Neuronal stem cell (in vitro differentiated cells): ENCODE data around the gene SLC22A4.

Source experiments
- DNase-seq: peaks from one replicate; pipeline ENCODE4 v3.0.0-alpha.2; 2013; ENCODE audit warnings: low spot score
- H2AFZ ChIP-seq: one replicate; pipeline ENCODE4 v1.6.1; 2013; ENCODE audit warnings: mild to moderate bottlenecking, low read length, inconsistent platforms
- H2AK5ac ChIP-seq: 2 replicates; pipeline ENCODE4 v1.6.1; 2013; ENCODE audit warnings: low read depth, mild to moderate bottlenecking, inconsistent platforms, low read length, moderate library complexity, mixed read lengths
- H2BK120ac ChIP-seq: 2 replicates; pipeline ENCODE4 v1.6.1; 2013; ENCODE audit warnings: low read depth, mild to moderate bottlenecking, inconsistent platforms, low read length, moderate library complexity, mixed read lengths
- H2BK12ac ChIP-seq: one replicate; pipeline ENCODE4 v1.6.1; 2013; ENCODE audit warnings: low read length, inconsistent platforms
- H2BK15ac ChIP-seq: 2 replicates; pipeline ENCODE4 v1.6.1; 2013; ENCODE audit warnings: mild to moderate bottlenecking, low read length, inconsistent platforms, mixed read lengths
- H2BK5ac ChIP-seq: one replicate; pipeline ENCODE4 v1.6.1; 2013; ENCODE audit warnings: inconsistent platforms, mild to moderate bottlenecking, low read length, moderate library complexity
- H3K14ac ChIP-seq: one replicate; pipeline ENCODE4 v1.6.1; 2013; ENCODE audit warnings: low read length, inconsistent platforms
- H3K18ac ChIP-seq: 2 replicates; pipeline ENCODE4 v1.6.1; 2013; ENCODE audit warnings: low read length, inconsistent platforms
- H3K23ac ChIP-seq: 2 replicates; pipeline ENCODE4 v1.6.1; 2013; ENCODE audit warnings: low read depth, mild to moderate bottlenecking, mixed read lengths, low read length, inconsistent platforms; ENCODE audit not compliant: poor library complexity
- H3K27ac ChIP-seq: replicated peaks from 3 replicates; pipeline ENCODE4 v1.5.1; 2013; ENCODE audit warnings: low read length, inconsistent platforms
- H3K27me3 ChIP-seq, 3 experiments: 2 replicates each; pipeline ENCODE4 v1.6.1; 2013; ENCODE audit warnings: low read length in 3 of 3, mild to moderate bottlenecking in 2 of 3, inconsistent platforms in 1 of 3, low read depth in 1 of 3, mixed read lengths in 1 of 3, moderate library complexity in 1 of 3; ENCODE audit not compliant: control insufficient read depth in 3 of 3, insufficient read depth in 3 of 3
- H3K36me3 ChIP-seq, 2 donors: replicated peaks in 1 of 2; 2 replicates each; pipeline ENCODE4 v1.6.1; 2013; ENCODE audit warnings: low read length in 2 of 2; ENCODE audit not compliant: control insufficient read depth in 2 of 2, insufficient read depth in 2 of 2
- H3K4ac ChIP-seq: 2 replicates; pipeline ENCODE4 v1.6.1; 2013; ENCODE audit warnings: inconsistent platforms, mild to moderate bottlenecking, low read length, moderate library complexity
- H3K4me1 ChIP-seq, 2 donors: 1 replicate in 1 of 2; 2 replicates in 1 of 2; pipeline ENCODE4 v1.6.1; 2013; ENCODE audit warnings: low read length in 2 of 2, low read depth in 1 of 2; ENCODE audit not compliant: control insufficient read depth in 2 of 2, insufficient read depth in 1 of 2
- H3K4me2 ChIP-seq: one replicate; pipeline ENCODE4 v1.6.1; 2013; ENCODE audit warnings: mild to moderate bottlenecking, low read length, inconsistent platforms; ENCODE audit not compliant: insufficient read depth, poor library complexity, severe bottlenecking
- H3K4me3 ChIP-seq, 2 donors: 2 replicates each; pipeline ENCODE4 v1.5.1; 2013; ENCODE audit warnings: low read length in 2 of 2, mild to moderate bottlenecking in 2 of 2, inconsistent platforms in 1 of 2, moderate library complexity in 1 of 2
- H3K79me1 ChIP-seq: one replicate; pipeline ENCODE4 v1.6.1; 2013; ENCODE audit warnings: low read depth, mild to moderate bottlenecking, inconsistent platforms, low read length, moderate library complexity
- H3K9ac ChIP-seq: one replicate; pipeline ENCODE4 v1.6.1; 2013; ENCODE audit warnings: mild to moderate bottlenecking, low read depth, low read length, inconsistent platforms; ENCODE audit not compliant: poor library complexity
- H3K9me3 ChIP-seq, 2 donors: replicated peaks in 1 of 2; 2 replicates each; pipeline versions ENCODE3 to v1.6.1; 2013; ENCODE audit warnings: low read length in 2 of 2, mild to moderate bottlenecking in 2 of 2, inconsistent platforms in 1 of 2, low read depth in 1 of 2, mixed read lengths in 1 of 2, moderate library complexity in 1 of 2; ENCODE audit not compliant: control insufficient read depth in 2 of 2, insufficient read depth in 1 of 2
- H4K8ac ChIP-seq: one replicate; pipeline ENCODE4 v1.6.1; 2013; ENCODE audit warnings: low read depth, mild to moderate bottlenecking, inconsistent platforms, low read length, moderate library complexity
- H4K91ac ChIP-seq: one replicate; pipeline ENCODE4 v1.6.1; 2013; ENCODE audit warnings: low read length, low read depth, mild to moderate bottlenecking, inconsistent platforms; ENCODE audit not compliant: poor library complexity
- WGBS, 2 donors: extraction: QIAGEN DNeasy Blood & Tissue Kit; methylation state at CpG; one replicate each; pipeline ENCODE4 v1.1.7; 2013; ENCODE audit warnings: missing lambda C conversion rate in 2 of 2, mixed read lengths in 1 of 2; ENCODE audit not compliant: insufficient read length in 2 of 2, insufficient replicate concordance in 1 of 2; ENCODE audit errors: extremely low coverage in 2 of 2; 5-methylcytosine and 5-hydroxymethylcytosine counted together

The SLC22A4 gene

DNA sequence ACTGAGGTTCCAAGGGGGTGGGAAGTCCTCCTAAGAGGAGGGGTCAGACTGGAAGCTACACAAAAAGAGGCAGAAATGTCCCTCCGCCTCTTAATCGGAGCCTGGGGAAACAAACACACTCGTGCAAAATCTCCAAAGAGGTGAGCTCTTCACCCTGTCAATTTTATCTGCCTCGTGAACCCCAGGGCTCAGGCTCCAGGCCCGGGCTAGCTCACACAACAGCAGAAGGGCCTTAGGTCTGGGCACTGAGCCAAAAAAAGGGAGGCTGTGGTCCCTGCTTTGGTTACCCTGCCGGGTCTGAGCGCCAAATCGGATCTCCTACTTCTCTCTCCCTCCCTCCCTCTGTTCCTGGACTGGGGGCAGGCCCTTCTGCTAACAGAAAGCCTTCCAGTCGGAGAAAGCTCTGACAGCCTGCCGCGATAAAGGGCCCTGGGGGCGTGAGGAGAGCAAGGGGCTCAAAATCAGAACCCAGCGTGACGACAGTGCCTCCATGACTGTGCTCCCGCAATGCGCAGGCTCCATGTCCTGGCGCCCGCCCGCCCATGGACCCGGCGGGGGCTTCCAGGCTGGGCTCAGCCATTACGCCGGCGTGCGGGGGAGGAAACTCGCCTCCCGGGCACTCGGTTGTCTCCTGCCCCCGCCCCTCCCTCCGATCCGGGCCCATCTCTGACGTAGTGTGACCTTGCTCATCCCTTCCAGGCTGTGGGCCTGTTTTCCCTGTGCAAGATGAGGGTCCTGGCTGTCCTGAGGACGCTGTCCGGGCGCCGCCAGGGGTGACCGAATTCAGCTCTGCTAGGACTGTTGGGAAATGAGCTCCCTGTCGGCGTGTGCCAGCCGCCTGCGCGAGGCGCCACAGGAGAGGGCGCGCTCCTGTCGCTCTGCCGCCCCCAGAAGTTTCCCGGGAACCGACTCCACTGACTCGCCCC, 865 bp upstream of the SLC22A4 start:
- Histone ChIP-seq H2AK5ac (no peak overlapping the region), H3K4me3 (peak overlapping the region; percentile 60 to 80), H3K27me3 (peaks cover 0 to 20% (median 18%) of the 10 kb centered on the region in 3 experiments), H2BK12ac (peak overlapping the region; percentile 86), H3K23ac (peak overlapping the region; percentile 58), H3K4ac (peak overlapping the region; percentile 5), H3K9me3 (no peaks in the 10 kb centered on the region), H3K14ac (no peak overlapping the region), H3K18ac (peak overlapping the region; percentile 97), H4K91ac (peak overlapping the region; percentile 6), H3K27ac (peak overlapping the region; percentile 85), H2BK120ac (peak overlapping the region; percentile 45), H2AFZ (peak overlapping the region; percentile 93), H3K4me1 (peaks cover 8 to 9% of the 10 kb centered on the region in 2 donors), H3K9ac (peak overlapping the region; percentile 96), H4K8ac (peak overlapping the region; percentile 88), H2BK15ac (peak overlapping the region; percentile 10), H3K4me2 (peak overlapping the region; percentile 98), H2BK5ac (peak overlapping the region; percentile 97), H3K79me1 (no peaks in the 10 kb centered on the region), H3K36me3 (no peaks in the 10 kb centered on the region)
- peak; percentile 76 for DNase-seq
- WGBS, 2 donors = no CpG with 5 or more reads among the region's 50 CpGs

DNA sequence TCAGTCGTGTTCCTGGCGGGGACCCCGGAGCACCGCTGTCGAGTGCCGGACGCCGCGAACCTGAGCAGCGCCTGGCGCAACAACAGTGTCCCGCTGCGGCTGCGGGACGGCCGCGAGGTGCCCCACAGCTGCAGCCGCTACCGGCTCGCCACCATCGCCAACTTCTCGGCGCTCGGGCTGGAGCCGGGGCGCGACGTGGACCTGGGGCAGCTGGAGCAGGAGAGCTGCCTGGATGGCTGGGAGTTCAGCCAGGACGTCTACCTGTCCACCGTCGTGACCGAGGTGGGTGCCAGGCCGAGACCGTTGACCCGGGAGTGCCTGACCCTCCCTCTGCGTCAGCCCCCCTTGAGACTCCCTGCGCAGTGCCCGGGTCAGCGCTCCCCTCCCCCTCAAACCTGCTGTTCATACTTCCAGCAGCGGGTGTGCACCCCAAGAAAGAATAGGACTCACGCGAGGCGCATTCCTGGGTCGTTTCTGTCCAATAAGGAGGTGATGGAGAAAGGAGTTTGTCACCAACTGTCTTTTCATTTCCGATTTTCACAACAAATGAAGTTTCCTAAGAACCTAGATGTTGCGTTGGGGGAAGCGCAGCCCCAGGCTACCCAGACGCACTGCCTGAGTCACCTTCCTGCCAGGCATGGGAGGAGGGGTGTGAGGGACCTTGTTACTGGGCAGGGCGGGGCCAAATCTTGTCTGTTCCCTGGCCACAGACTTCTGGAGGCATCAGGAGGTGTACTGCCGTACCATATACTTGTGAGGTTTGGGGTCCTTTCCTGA, 722 bp downstream of the SLC22A4 start:
- Histone ChIP-seq H3K9me3 (no peaks in the 10 kb centered on the region), H2BK5ac (no peak overlapping the region), H3K4ac (no peak overlapping the region), H2BK120ac (no peak overlapping the region), H2BK15ac (peak overlapping the region; percentile 18), H2AFZ (peak overlapping the region; percentile 93), H3K36me3 (no peaks in the 10 kb centered on the region), H4K91ac (no peak overlapping the region), H2BK12ac (no peak overlapping the region), H3K4me2 (peak overlapping the region; percentile 98), H3K18ac (peak overlapping the region; percentile 89), H4K8ac (no peak overlapping the region), H3K79me1 (no peaks in the 10 kb centered on the region), H3K27me3 (peaks cover 0 to 20% (median 18%) of the 10 kb centered on the region in 3 experiments), H3K23ac (peak overlapping the region; percentile 49), H3K4me1 (peaks cover 8 to 9% of the 10 kb centered on the region in 2 donors), H3K4me3 (peak overlapping the region; percentile 60 to 81), H3K14ac (peak overlapping the region; percentile 51), H3K27ac (no peak overlapping the region), H3K9ac (peak overlapping the region; percentile 83), H2AK5ac (peak overlapping the region; percentile 47)
- DNase-seq = no peak
- WGBS, 2 donors = no CpG with 5 or more reads among the region's 50 CpGs

DNA sequence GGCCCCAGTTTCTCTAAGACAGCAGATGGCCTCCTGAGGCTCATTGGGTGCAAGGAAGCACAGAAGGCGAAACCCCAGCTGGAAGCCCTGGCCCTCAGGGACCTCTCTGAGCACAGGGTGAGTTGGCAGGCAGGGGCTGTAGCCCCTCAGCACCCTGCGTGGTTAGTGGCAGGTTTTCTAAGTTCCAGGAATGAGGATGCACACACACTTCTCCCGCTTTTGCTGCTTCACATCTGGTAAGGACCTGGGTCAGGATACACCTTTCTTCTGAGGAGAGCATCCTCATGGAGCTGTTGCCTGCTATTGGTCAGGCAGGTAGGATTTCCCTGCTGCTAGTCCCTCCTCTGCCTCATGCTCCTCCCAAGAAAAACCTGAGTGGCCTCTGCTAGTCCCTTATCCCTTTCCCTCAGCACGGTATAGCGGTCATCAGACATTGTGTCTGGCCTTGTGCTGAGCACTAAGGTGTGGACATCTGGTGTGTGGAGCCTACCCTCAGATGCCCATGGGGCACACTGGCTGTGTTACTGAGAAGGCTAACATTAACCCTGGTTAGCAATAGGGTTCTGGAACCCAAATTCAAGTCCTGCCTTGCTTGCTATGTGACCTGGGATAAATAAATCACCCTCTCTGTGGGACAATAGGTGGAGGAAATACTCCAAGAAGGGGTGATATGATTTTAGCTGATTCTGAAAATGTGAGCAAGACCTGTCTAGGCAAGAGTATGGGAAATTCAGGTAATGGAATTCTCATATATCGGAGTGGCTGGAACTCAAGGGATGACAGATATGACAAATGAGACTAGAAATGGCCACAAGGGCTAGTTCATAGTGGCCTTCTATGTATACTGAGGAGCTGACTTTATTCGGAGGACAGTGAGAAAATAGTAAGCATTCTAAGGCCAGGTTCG, 1.6 kb downstream of the SLC22A4 start:
- H3K23ac ChIP-seq = no peak overlapping the region

More for the DNA sequence above, 1.6 kb downstream of the SLC22A4 start:
- no peak overlapping the region for H2BK5ac ChIP-seq
- H3K4me3 ChIP-seq = no peak overlapping the region
- peak overlapping the region; percentile 47 for H2AK5ac ChIP-seq
- H3K4me2 ChIP-seq = peak overlapping the region; percentile 98
- no peak overlapping the region for H2BK15ac ChIP-seq
- H3K4ac ChIP-seq = no peak overlapping the region
- H3K9ac ChIP-seq = no peak overlapping the region
- no peak overlapping the region for H4K91ac ChIP-seq
- H2BK12ac ChIP-seq = no peak overlapping the region
- no peaks in the 10 kb centered on the region for H3K79me1 ChIP-seq
- H2AFZ ChIP-seq = no peak overlapping the region
- H3K14ac ChIP-seq = no peak overlapping the region
- DNase-seq = no peak
- no peak overlapping the region for H2BK120ac ChIP-seq
- peaks cover 0 to 21% (median 18%) of the 10 kb centered on the region in 3 experiments for H3K27me3 ChIP-seq
- WGBS, 2 donors = no CpG with 5 or more reads among the region's 8 CpGs
- no peak overlapping the region for H3K27ac ChIP-seq
- no peak overlapping the region for H3K18ac ChIP-seq
- H3K36me3 ChIP-seq = no peaks in the 10 kb centered on the region
- no peak overlapping the region for H4K8ac ChIP-seq
- H3K4me1 ChIP-seq = peaks cover 8 to 9% of the 10 kb centered on the region in 2 donors
- H3K9me3 ChIP-seq = no peaks in the 10 kb centered on the region
